ENCODE data around the gene CNPPD1. TPM values are rescaled to one million over a fixed set of nuclear protein-coding genes. Genes with fewer than 3 reads are reported as not detected.

CNPPD1 gene
- total and polyA plus RNA-seq, 2 of the 8 experiments (the other 6 are each of a cell fraction or from before 2014, with no cell fraction given), result 32.9 to 35.9 TPM

- Histone ChIP-seq H3K14ac (ENCODE audit: insufficient read length) (no peak within 1 kb of the TSS), H3K9me3 (ENCODE audit: insufficient read depth in 2 of 2, low read depth in 1 of 2, low read length in 1 of 2) (no peaks in the 10 kb centered on the region; a peak in 1 of 4 replicates), H2BK12ac (ENCODE audit: low read depth, low read length) (peak within 1 kb of the TSS; percentile 39; the same call in 1 of the 2 replicates), H2BK20ac (ENCODE audit: low read length) (no peak within 1 kb of the TSS; the same call in 1 of the 2 replicates), H3K4ac (replicated peaks; ENCODE audit: insufficient read length, low read depth, low read length) (peak within 1 kb of the TSS; percentile 0), H2AFZ (ENCODE audit: low read length) (peak within 1 kb of the TSS; percentile 92), H3K4me1 (replicated peaks in 1 of 4; ENCODE audit: control insufficient read depth in 3 of 4, insufficient read depth in 4 of 4, low read length in 3 of 4) (peaks cover 0 to 6% (median 3%) of the 10 kb centered on the region in 4 experiments; a peak in 5 of 7 replicates), H3K27me3 (replicated peaks in 1 of 4; ENCODE audit: control insufficient read depth in 3 of 4, extremely low read depth in 1 of 4, insufficient read depth in 3 of 4, low read length in 3 of 4) (no peaks in the 10 kb centered on the region), H3K79me1 (ENCODE audit: low read depth, low read length) (no peaks in the 10 kb centered on the region), H2BK120ac (replicated peaks; ENCODE audit: low read depth, low read length) (no peak within 1 kb of the TSS), H4K20me1 (replicated peaks in 1 of 2; ENCODE audit: control insufficient read depth in 1 of 2, insufficient read depth in 2 of 2, low read length in 2 of 2) (peaks cover 0 to 2% of the 10 kb centered on the region in 2 experiments), H3K79me2 (ENCODE audit: control insufficient read depth in 1 of 2, insufficient read depth in 2 of 2, low read length in 2 of 2) (no peaks in the 10 kb centered on the region), H3K18ac (ENCODE audit: extremely low read depth, low read length) (peak within 1 kb of the TSS; percentile 93), H3K56ac (replicated peaks; ENCODE audit: insufficient read length, low read depth, low read length) (no peak within 1 kb of the TSS), H2BK15ac (ENCODE audit: low read length) (0 out of 2 replicates have a peak within 1 kb of the TSS, but pooled peaks have one; percentile 53), H3K9ac (replicated peaks in 1 of 4; ENCODE audit: extremely low read depth in 1 of 4, low read depth in 3 of 4, low read length in 3 of 4) (peak within 1 kb of the TSS in 3 of 4 experiments; percentile 58 to 84 (median 63); a peak in 6 of 7 replicates), H3K36me3 (ENCODE audit: control insufficient read depth in 2 of 4, insufficient read depth in 4 of 4, low read length in 3 of 4) (peaks cover 0 to 20% (median 8%) of the 10 kb centered on the region in 4 experiments; a peak in 5 of 8 replicates), H3K23ac (ENCODE audit: insufficient read length) (no peak within 1 kb of the TSS), H3K4me2 (ENCODE audit: insufficient read depth in 1 of 2, low read depth in 2 of 2, low read length in 2 of 2) (peak within 1 kb of the TSS; percentile 94 to 100), H4K8ac (ENCODE audit: extremely low read depth, insufficient read depth, low read length) (peak within 1 kb of the TSS; percentile 81), H2BK5ac (ENCODE audit: low read depth, low read length) (peak within 1 kb of the TSS; percentile 82; the same call in 1 of the 2 replicates), H4K91ac (replicated peaks; ENCODE audit: insufficient read length, low read length) (no peak within 1 kb of the TSS), H3K4me3 (ENCODE audit: extremely low read depth in 1 of 4, insufficient read depth in 2 of 4, low read depth in 3 of 4, low read length in 4 of 4) (peak within 1 kb of the TSS; percentile 70 to 80 (median 73)), H3K27ac (ENCODE audit: low read depth, low read length) (peak within 1 kb of the TSS; percentile 28), H2AK5ac (ENCODE audit: low read depth, low read length) (peak within 1 kb of the TSS; percentile 71; the same call in 1 of the 2 replicates), H4K5ac (ENCODE audit: insufficient read length, low read depth, low read length) (peak within 1 kb of the TSS; percentile 87), H3K23me2 (ENCODE audit: low read depth, low read length) (peaks cover 10% of the 10 kb centered on the region)
- FAIRE-seq, result no peak
- 2% methylated on average over 33 of the region's 76 CpGs; no CpG with 5 or more reads in 1 of the 2 experiments for WGBS, 2 experiments (ENCODE audit: extremely low coverage in 1 of 2, insufficient coverage in 1 of 2, insufficient read length in 1 of 2, insufficient replicate concordance in 2 of 2, low coverage in 1 of 2, low lambda C conversion rate in 2 of 2, missing lambda C conversion rate in 1 of 2)
- ChIA-PET POLR2A (ENCODE audit: partially characterized antibody) (interaction anchor here (0.8 to 6.1 kb wide), 17 partner anchors 10 to 548 kb away, joined by 3 to 101 read pairs (median 4); partner anchors contain the start of genes ABCB6, ANKZF1, ATG9A and BCS1L), CTCF (ENCODE audit: partially characterized antibody) (interaction anchor here (0.6 to 2.4 kb wide), 19 partner anchors 25 to 308 kb away, joined by 3 to 8 read pairs (median 3); partner anchors contain the start of genes CNPPD1 and TUBA4B)
- peak; percentile 78 to 96 for DNase-seq (ENCODE audit: low read depth in 1 of 2, low spot score in 2 of 2)
- TF ChIP-seq EGR1 (IDR thresholded peaks at IDR 0.05; ENCODE audit: borderline replicate concordance, low read depth, low read length) (no peak), SIN3A (conservative IDR thresholded peaks at IDR 0.05 in 1 of 2, IDR thresholded peaks at IDR 0.05 in 1 of 2; ENCODE audit: low read depth in 1 of 2, low read length in 2 of 2) (peak; percentile 16 to 68; a peak in 2 of 4 replicates), RFX5 (IDR thresholded peaks at IDR 0.05; ENCODE audit: borderline replicate concordance, low read depth, low read length) (no peak), CEBPB (IDR thresholded peaks at IDR 0.05; ENCODE audit: low read depth, low read length) (no peak), PHF8 (conservative IDR thresholded peaks at IDR 0.05; ENCODE audit: low read depth, low read length) (peak; percentile 46), YY1 (IDR thresholded peaks at IDR 0.05; ENCODE audit: low read depth, low read length) (no peak), CREB1 (IDR thresholded peaks at IDR 0.05) (peak; percentile 87), TBP (IDR thresholded peaks at IDR 0.05; ENCODE audit: low read depth, low read length) (peak; percentile 58; the same call in 1 of the 2 replicates), KDM5A (IDR thresholded peaks at IDR 0.05; ENCODE audit: low read length) (no peak), EP300 (IDR thresholded peaks at IDR 0.05; ENCODE audit: borderline replicate concordance in 1 of 2, low read depth in 2 of 2, low read length in 2 of 2) (no peak), CTBP2 (IDR thresholded peaks at IDR 0.05; ENCODE audit: borderline replicate concordance, insufficient read depth, insufficient read length, low read length) (no peak)
Measured at GRCh38 chr2:219206328-219207133, 29.8 kb upstream of the CNPPD1 start, which contains the start of gene ZFAND2B. ZFAND2B (plus strand) TSS chr2:219206782; CDS start chr2:219206988, 206 bp downstream.

Data from H1 (cell line).